IMR-90 (cell line): ENCODE results near the gene NCAPH2. TPM values are rescaled to one million over a fixed set of nuclear protein-coding genes. Genes with fewer than 3 reads are reported as not detected.

Experiments
- ATAC-seq: fragments of 200-7000 bp; cut with Tn5 transposase; 2 replicates; pipeline ENCODE4 v1.9.1; 2020; ENCODE audit warnings: low read depth, mild to moderate bottlenecking, moderate library complexity
- BruUV-seq: library from RNA; stranded (reverse); fragments of 400-500 nt; replicated peaks from 2 replicates; lab custom pipeline; 2021; lab: Mats Ljungman, UMichigan
- CTCF ChIA-PET: fragments of 300-600 bp; formaldehyde crosslinking; extraction: SDS; loops from one replicate; lab custom pipeline; 2021; ENCODE audit warnings: antibody characterized with exemption; lab: Yijun Ruan, JAX
- POLR2A ChIA-PET: fragments of 300-600 bp; sonication (Branson Sonifier 250); formaldehyde crosslinking; loops from one replicate; lab custom pipeline; 2022; ENCODE audit warnings: antibody characterized with exemption; ENCODE audit not compliant: unreplicated experiment; lab: Charles Lee
- DNase-seq: peaks from one replicate; pipeline ENCODE4 v3.0.0; 2013
- H2AFZ ChIP-seq: replicated peaks from 2 replicates; pipeline ENCODE3; 2013; ENCODE audit warnings: low read length, mild to moderate bottlenecking; ENCODE audit not compliant: poor library complexity
- H2AK5ac ChIP-seq: 2 replicates; pipeline ENCODE4 v1.6.1; 2013; ENCODE audit warnings: low read depth, low read length, inconsistent platforms
- H2AK9ac ChIP-seq: replicated peaks from 2 replicates; pipeline ENCODE3; 2013; ENCODE audit warnings: mild to moderate bottlenecking, low read depth, low read length, moderate library complexity; ENCODE audit not compliant: poor library complexity
- H2BK120ac ChIP-seq: 2 replicates; pipeline ENCODE4 v1.6.1; 2013; ENCODE audit warnings: low read depth, low read length, inconsistent platforms
- H2BK15ac ChIP-seq: 3 replicates; pipeline ENCODE4 v1.6.1; 2013; ENCODE audit warnings: low read depth, low read length, inconsistent platforms
- H2BK20ac ChIP-seq: 2 replicates; pipeline ENCODE4 v1.6.1; 2013; ENCODE audit warnings: low read depth, mild to moderate bottlenecking, inconsistent platforms, low read length, moderate library complexity
- H2BK5ac ChIP-seq: 2 replicates; pipeline ENCODE4 v1.6.1; 2013; ENCODE audit warnings: mild to moderate bottlenecking, low read depth, low read length, inconsistent platforms; ENCODE audit not compliant: poor library complexity, severe bottlenecking
- H3K14ac ChIP-seq: replicated peaks from 2 replicates; pipeline ENCODE4 v1.6.1; 2013; ENCODE audit warnings: low read depth, low read length, inconsistent platforms
- H3K18ac ChIP-seq: 2 replicates; pipeline ENCODE4 v1.6.1; 2013; ENCODE audit warnings: low read depth, low read length, control low read depth
- H3K23ac ChIP-seq: 2 replicates; pipeline ENCODE4 v1.6.1; 2013; ENCODE audit warnings: low read depth, low read length, inconsistent platforms
- H3K27ac ChIP-seq: 2 replicates; pipeline ENCODE4 v1.5.1; 2013; ENCODE audit warnings: mild to moderate bottlenecking, control low read depth, low read length; ENCODE audit not compliant: insufficient read depth
- H3K27me3 ChIP-seq: 2 replicates; pipeline ENCODE4 v1.6.1; 2013; ENCODE audit warnings: low read length; ENCODE audit not compliant: control insufficient read depth, insufficient read depth
- H3K36me3 ChIP-seq: 2 replicates; pipeline ENCODE4 v1.6.1; 2013; ENCODE audit warnings: low read length, mixed read lengths; ENCODE audit not compliant: control insufficient read depth, insufficient read depth
- H3K4ac ChIP-seq: 2 replicates; pipeline ENCODE4 v1.6.1; 2013; ENCODE audit warnings: low read depth, low read length, inconsistent platforms
- H3K4me1 ChIP-seq: 2 replicates; pipeline ENCODE4 v1.6.1; 2013; ENCODE audit warnings: low read length, mixed read lengths; ENCODE audit not compliant: control insufficient read depth, insufficient read depth
- H3K4me2 ChIP-seq: 2 replicates; pipeline ENCODE4 v1.6.1; 2013; ENCODE audit warnings: low read depth, mild to moderate bottlenecking, control low read depth, low read length, moderate library complexity
- H3K4me3 ChIP-seq: 2 replicates; pipeline ENCODE4 v1.5.1; 2013; ENCODE audit warnings: low read depth, mild to moderate bottlenecking, control low read depth, low read length, moderate library complexity; ENCODE audit not compliant: insufficient read depth
- H3K56ac ChIP-seq: 2 replicates; pipeline ENCODE4 v1.6.1; 2013; ENCODE audit warnings: low read length, inconsistent platforms; ENCODE audit not compliant: insufficient read depth; ENCODE audit errors: extremely low read depth
- H3K79me1 ChIP-seq, 2 experiments: 2 replicates each; pipeline ENCODE4 v1.6.1; 2013; ENCODE audit warnings: low read length in 2 of 2, inconsistent platforms in 1 of 2, low read depth in 1 of 2
- H3K9ac ChIP-seq: 2 replicates; pipeline ENCODE4 v1.6.1; 2013; ENCODE audit warnings: low read depth, low read length, control low read depth
- H3K9me1 ChIP-seq: 2 replicates; pipeline ENCODE4 v1.6.1; 2013; ENCODE audit warnings: low read length, inconsistent platforms; ENCODE audit not compliant: insufficient read depth
- H3K9me3 ChIP-seq: 2 replicates; pipeline ENCODE4 v1.6.1; 2013; ENCODE audit warnings: low read length; ENCODE audit not compliant: control insufficient read depth, insufficient read depth
- H4K20me1 ChIP-seq: 2 replicates; pipeline ENCODE4 v1.6.1; 2013; ENCODE audit warnings: low read length, inconsistent platforms; ENCODE audit not compliant: insufficient read depth
- H4K5ac ChIP-seq: 2 replicates; pipeline ENCODE4 v1.6.1; 2013; ENCODE audit warnings: mild to moderate bottlenecking, low read depth, low read length, control low read depth
- H4K8ac ChIP-seq, 2 experiments: 2 replicates each; pipeline ENCODE4 v1.6.1; 2013; ENCODE audit warnings: low read depth in 2 of 2, low read length in 2 of 2, control low read depth in 1 of 2, inconsistent platforms in 1 of 2
- H4K91ac ChIP-seq: 2 replicates; pipeline ENCODE4 v1.6.1; 2013; ENCODE audit warnings: low read depth, low read length, inconsistent platforms; ENCODE audit not compliant: insufficient read depth
- CEBPB ChIP-seq: IDR thresholded peaks from 2 replicates; pipeline ENCODE4 v1.6.1; 2012; ENCODE audit warnings: low read depth, low read length, improper control_type of control experiment
- CHD1 ChIP-seq: IDR thresholded peaks from 2 replicates; pipeline ENCODE4 v1.6.1; 2012; ENCODE audit warnings: low read depth, low read length, improper control_type of control experiment
- MAZ ChIP-seq: IDR thresholded peaks from 2 replicates; pipeline ENCODE4 v1.6.1; 2012; ENCODE audit warnings: low read depth, mild to moderate bottlenecking, low read length, improper control_type of control experiment, moderate library complexity, borderline replicate concordance
- RAD21 ChIP-seq: IDR thresholded peaks from 2 replicates; pipeline ENCODE4 v1.6.1; 2012; ENCODE audit warnings: low read length, improper control_type of control experiment
- WGBS, 2 experiments: methylation state at CpG; one replicate each; pipeline versions ENCODE4 v1.1.5 to v1.1.7; 2013; ENCODE audit warnings: missing lambda C conversion rate in 2 of 2; ENCODE audit not compliant: insufficient read length in 1 of 2; ENCODE audit errors: extremely low coverage in 2 of 2; 5-methylcytosine and 5-hydroxymethylcytosine counted together
- dilution Hi-C: fragments of 300-500 bp; cut with HindIII; formaldehyde crosslinking; loops from one replicate; pipeline ENCODE4 v1.14.3; 2018; ENCODE audit warnings: low sequenced_read_pairs; ENCODE audit not compliant: unreplicated experiment
- in situ Hi-C: fragments of 300-500 bp; cut with MboI; formaldehyde crosslinking; loops from 3 replicates; pipeline ENCODE4 v1.14.3; 2019; ENCODE audit warnings: low sequenced_read_pairs, inconsistent platforms, mixed read lengths
- intact Hi-C: fragments of 100-400 bp; cut with micrococcal nuclease; formaldehyde crosslinking; loops from 2 replicates; pipeline ENCODE4 v1.10.0; 2022
- polyA plus RNA-seq, 3 experiments: library from polyadenylated mRNA; depleted of rRNA; stranded (reverse); fragments of >200 nt; gene quantifications; 2 replicates each; pipeline ENCODE4 v1.2.3, GENCODE V29; 2012; ENCODE audit warnings: low replicate concordance in 1 of 3
- total RNA-seq: library from RNA; depleted of rRNA; stranded (reverse); fragments of >200 nt; gene quantifications from 2 replicates; pipeline ENCODE4 v1.2.3, GENCODE V29; 2012
- TF ChIP-seq, protein P1 (sequence below): fragments of 150-350 bp; IDR thresholded peaks from 2 replicates; pipeline ENCODE4 v1.6.1; 2016; ENCODE audit warnings: low read depth, mild to moderate bottlenecking, low read length, moderate library complexity, borderline replicate concordance

NCAPH2 gene
- total and polyA plus RNA-seq, 2 of the 4 experiments (the other 2 are of a cell fraction) = 30.2 to 38.5 TPM

DNA sequence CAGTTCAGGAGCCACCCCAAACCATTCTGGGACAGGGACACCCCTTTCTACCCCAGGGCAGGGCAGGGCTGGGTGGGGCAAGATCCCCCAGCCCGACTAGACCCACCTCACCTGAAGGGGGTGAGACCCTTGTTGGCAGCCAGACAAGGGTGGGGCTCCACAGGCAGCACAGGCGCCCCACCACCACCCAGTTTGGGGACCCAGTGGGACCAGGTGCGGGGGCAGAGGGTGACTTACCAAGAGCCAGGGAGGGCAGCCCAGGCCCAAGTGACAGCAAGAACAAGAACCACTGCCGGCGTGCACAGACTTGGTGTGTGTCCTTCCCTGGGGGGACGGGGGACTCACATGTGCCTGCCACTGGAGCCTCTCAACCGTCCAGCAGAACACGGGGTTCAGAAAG is 24.5 kb upstream of the NCAPH2 start:
- ChIA-PET POLR2A (no interaction called here), CTCF (no interaction called here)
- no peak overlapping the region for H2AK5ac ChIP-seq
- no peak overlapping the region for H3K23ac ChIP-seq
- H3K14ac ChIP-seq = no peak overlapping the region
- H4K91ac ChIP-seq = no peak overlapping the region
- peaks cover 0 to 3% of the 10 kb centered on the region in 2 experiments; a peak in 1 of 4 replicates for H3K79me1 ChIP-seq
- DNase-seq (no peak), ATAC-seq (no peak)
- WGBS, 2 experiments = 81% methylated on average over 6 of the region's 8 CpGs; no CpG with 5 or more reads in 1 of the 2 experiments
- H3K4me3 ChIP-seq = no peak overlapping the region
- no peak for TF ChIP-seq CEBPB
- no peak for TF ChIP-seq RAD21
- TF ChIP-seq, protein P1, sequence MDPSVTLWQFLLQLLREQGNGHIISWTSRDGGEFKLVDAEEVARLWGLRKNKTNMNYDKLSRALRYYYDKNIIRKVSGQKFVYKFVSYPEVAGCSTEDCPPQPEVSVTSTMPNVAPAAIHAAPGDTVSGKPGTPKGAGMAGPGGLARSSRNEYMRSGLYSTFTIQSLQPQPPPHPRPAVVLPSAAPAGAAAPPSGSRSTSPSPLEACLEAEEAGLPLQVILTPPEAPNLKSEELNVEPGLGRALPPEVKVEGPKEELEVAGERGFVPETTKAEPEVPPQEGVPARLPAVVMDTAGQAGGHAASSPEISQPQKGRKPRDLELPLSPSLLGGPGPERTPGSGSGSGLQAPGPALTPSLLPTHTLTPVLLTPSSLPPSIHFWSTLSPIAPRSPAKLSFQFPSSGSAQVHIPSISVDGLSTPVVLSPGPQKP = no peak
- TF ChIP-seq MAZ = no peak
- no peak for TF ChIP-seq CHD1
- H2BK20ac ChIP-seq = no peak overlapping the region
- H3K9me1 ChIP-seq = no peaks in the 10 kb centered on the region; the same call in 1 of the 2 replicates
- no peak overlapping the region for H3K18ac ChIP-seq
- H2BK15ac ChIP-seq = no peak overlapping the region
- BruUV-seq = no TSS peak
- H2BK120ac ChIP-seq = no peak overlapping the region
- no peak overlapping the region for H2AK9ac ChIP-seq
- H3K9me3 ChIP-seq = no peaks in the 10 kb centered on the region
- no peak overlapping the region for H3K9ac ChIP-seq
- dilution Hi-C loops = no loop called here
- no peak overlapping the region for H3K27ac ChIP-seq
- no peak overlapping the region for H3K56ac ChIP-seq
- intact Hi-C loops = no loop called here
- H4K20me1 ChIP-seq = no peaks in the 10 kb centered on the region; the same call in 1 of the 2 replicates
- H2AFZ ChIP-seq = no peak overlapping the region
- in situ Hi-C loops = no loop called here
- no peak overlapping the region for H3K4ac ChIP-seq
- H4K8ac ChIP-seq = no peak overlapping the region
- H3K36me3 ChIP-seq = peaks cover 4% of the 10 kb centered on the region; the same call in 1 of the 2 replicates
- peaks cover 21% of the 10 kb centered on the region for H3K27me3 ChIP-seq
- no peak overlapping the region for H3K4me2 ChIP-seq
- no peak overlapping the region for H2BK5ac ChIP-seq
- H3K4me1 ChIP-seq = no peaks in the 10 kb centered on the region
- H4K5ac ChIP-seq = no peak overlapping the region
